Right hindlimb (tissue), 1 donor: ENCODE data around the gene ZBTB7C.
A peak's percentile ranks its signal among the peaks of the same experiment; 100 is the strongest.

Experiments used
- DNase-seq: peaks from one replicate; pipeline ENCODE4 v3.0.0-alpha.2; 2018

Gene ZBTB7C

DNA sequence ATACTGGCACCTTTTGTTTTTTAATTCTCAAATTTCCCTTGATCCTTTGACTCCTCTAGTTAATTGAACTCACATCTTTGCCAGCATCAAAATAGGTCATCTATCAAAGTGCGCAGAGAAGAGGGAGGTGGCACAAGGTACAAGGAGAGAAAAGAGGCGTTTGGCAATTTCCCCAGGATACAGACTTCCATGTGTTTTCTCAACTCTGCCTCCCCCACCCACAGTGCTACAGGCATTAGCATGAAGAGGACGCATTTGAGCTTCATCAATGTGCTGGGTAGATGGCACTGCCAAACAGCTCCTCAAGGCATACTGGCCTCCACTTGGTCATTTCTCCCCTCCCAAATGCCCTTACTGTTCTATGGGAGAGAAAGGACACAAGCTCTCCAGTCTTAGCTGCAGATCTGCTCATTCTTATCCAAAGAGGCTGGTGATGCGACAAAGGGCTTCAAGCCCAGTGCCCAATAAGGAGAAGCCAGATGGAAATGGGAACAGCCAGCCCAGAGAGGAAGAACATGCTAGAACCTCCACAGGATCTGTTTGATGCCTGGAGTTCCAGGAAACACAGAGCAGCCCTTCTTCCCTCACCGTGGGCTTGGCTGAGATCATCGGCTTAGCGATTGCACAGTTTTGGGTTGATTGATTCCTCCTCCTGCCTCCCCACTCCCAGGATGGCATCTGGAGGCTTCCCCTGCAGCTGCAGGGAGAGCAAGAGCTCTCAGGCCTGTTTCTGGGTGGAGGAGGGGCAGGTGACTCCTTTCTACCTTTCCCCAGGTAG is 334.1 kb downstream of the ZBTB7C start:
- no peak for DNase-seq

DNA sequence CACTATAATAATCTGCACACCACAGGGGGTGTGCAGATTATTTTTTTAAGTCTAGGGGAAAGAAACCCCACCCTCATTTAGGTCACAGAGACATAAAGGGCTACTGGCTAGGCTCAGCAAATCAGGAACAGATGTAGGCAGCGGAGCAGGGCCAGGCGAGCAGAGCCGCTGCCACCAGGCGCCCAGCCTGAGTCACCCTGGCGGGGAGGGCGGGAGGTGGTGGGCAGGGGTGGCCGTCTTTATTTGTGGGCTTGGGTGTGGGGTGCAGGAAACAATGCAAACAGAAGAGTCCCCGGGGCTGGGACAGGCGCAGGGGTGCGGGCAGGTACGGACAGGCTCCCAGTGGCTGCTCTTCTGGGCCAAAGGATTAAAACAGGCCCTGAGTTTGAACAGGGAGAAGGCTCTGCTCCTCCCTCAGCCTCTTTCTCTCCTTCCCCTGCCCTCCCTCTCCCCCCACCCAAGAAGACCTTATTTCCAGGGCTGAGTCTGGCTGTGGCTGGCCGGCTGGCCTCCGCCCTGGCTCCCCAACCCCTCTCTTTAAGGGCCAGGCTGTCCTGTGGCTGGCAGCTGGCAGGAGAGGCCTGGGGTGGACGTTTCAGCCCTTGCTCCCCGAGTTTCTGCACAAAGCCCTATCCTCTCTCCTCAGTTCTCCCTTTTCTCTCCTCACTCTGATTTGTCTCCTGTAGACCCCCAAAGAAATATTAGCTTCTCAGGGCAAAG is 335.8 kb downstream of the ZBTB7C start:
- DNase-seq = peak; percentile 49

DNA sequence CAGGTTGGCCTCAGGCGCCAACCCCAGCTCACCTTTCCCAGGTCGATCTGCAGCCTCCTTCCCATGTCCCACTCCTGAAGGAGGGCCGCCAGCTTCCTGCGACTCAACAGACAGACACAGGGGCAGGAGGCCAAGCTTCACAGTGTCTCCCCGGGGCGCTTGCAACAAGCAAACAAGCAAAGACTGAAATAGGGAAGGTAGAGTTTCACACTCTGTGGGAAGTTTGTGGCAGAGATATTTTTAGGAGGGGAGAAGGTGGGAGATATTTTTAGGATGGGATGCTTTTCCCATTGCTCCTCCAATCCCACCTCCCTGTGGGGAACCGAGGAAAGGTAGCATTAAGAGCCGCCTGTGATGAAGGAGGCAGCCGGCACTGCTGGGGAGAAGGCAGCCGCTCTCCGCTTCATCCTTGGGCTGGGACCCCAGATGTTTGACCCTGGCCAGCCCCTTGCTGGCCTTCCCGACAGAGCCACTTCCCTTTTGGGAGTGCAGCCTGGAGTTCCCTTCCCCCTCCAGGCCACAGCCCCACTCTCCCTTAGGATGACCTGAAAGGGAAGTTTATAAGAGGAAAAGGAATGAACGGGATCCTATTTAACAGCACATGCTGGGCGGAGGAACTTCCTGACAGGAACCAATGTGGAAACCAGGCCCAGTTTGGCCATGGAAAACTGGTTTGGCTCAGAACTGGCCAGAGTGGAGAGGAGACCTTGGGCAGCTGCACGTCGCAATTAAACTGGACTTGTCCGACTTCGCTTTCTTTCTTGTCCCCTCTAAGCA is 336.6 kb downstream of the ZBTB7C start:
- DNase-seq = peak; percentile 61

DNA sequence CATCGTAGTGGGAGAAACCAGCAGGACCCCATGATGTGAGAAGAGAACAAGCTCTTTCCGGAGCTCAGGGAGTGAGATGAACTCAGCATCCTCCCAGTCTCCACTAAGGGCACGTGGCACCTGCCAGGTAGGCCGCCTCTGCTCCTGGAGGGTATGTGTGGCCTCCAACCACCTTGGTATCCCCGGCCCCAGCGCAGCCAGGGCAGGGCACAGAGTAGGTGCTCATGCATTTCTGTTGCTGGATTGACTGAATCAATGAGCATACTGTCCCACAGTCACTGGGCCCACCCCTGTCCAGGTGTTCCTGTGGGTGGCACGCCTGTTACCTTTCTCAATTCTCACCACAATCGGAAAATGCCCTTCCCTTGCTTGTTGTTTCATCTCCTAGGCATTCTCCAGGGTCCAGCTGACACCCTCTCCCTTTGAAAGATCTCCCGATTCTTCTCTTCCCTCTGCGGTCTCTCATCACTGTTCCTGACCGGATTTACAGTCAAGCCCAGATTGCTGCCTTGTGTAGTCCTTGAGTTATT is 340.2 kb downstream of the ZBTB7C start:
- no peak for DNase-seq

DNA sequence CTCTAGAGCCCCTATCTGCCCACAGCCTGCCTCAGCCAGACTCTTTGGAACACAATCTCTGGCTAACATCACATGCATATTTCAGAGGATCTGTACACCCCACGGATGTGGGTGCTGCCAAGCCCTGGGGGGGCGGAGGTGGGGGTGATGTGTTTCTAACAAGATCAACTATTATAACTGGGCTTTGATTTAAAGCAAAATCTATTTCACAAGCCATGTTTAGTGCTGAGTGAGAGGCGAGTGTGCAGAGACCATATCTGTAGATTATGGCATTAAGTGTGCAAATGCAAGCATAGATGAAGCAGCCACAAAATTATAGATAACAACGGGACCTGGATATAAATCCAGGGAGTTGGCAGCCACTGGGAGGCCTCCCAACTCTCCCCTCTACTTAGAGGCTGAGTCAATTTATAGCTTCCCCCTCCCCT is 342.9 kb downstream of the ZBTB7C start:
- DNase-seq = no peak

DNA sequence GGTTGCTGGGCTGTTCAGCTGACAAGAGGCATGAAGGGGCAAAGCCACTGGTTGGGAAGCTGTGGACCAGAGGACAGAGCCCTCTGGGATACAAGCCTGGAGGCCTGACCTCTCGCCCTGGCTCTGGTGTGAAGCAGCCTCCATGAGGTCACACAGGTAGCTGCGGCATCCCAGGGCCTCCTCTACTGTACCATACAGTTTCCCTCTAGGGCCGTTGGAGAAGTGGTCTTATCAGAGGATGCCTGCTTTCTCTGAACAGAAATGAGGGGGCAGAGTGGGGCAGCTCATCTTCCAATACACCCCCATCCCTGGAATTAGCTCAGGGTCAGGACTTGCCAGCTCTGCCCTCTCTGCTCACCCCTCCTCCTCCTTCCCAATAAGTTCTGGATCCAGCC is 343.6 kb downstream of the ZBTB7C start:
- DNase-seq = peak; percentile 14

DNA sequence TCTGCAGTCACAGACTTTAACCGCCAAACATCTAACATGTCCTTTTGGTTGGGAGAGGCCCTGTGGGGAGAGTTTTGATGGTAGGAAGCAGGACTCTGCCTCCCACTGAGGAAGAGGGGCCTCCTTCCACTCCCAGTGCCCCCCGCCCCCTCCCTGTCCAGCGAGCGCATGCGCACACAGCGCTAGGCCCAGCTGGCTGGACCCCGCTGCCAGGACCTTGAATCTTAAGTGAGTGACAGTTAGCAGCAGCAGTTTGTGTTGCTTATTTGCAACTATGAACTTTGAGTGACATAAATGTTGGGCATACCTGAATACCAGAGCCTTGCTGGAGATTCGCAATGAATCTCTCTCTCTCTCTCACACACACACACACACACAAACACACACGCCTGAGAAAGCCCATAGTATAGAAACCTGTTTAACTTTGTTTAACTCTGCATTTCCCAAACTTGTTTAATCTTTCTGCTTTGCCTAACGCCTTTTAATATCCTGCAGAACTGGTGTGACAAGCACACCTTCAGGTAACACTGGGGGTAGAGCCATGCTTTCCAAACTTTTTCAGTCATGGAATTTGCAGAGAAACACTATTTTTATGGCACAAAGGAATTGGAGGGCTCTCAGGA is 344.1 kb downstream of the ZBTB7C start:
- peak; percentile 5 for DNase-seq

DNA sequence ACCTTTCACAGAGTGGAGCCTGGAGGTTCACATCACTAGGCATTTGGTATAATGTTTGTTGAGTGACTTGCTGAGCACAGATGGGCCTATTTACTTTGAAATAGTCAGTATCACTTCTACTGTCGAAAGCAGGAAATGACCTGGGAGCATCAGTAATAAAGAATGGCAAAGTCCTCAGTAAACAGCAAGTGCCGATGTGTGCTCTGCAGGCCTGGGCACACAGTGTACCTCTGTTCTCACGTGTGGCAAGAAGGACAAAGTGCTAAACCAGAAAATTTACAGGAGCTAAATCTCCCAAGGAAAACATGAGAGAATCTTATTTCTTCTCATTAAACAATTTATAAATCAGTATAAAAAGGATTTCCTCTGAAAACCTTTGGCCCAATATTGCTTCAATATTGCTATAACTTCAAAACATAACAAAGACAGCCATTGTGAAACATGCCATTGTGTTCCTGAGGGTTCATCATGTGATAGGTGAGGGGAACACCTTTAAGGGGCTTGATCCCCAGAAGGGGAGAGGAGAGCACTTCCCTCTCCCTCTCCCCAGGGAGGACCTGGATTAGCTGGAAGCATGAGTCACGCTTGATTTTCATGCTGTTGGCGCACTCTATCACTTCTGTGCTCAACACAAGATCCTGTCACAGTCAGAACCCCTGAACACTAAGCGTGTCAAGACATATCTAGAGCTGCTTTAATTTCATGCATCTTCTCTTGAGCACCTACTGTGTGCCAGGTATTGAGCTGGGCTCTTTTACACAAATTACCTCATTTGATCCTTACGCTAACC is 347.2 kb downstream of the ZBTB7C start:
- no peak for DNase-seq

DNA sequence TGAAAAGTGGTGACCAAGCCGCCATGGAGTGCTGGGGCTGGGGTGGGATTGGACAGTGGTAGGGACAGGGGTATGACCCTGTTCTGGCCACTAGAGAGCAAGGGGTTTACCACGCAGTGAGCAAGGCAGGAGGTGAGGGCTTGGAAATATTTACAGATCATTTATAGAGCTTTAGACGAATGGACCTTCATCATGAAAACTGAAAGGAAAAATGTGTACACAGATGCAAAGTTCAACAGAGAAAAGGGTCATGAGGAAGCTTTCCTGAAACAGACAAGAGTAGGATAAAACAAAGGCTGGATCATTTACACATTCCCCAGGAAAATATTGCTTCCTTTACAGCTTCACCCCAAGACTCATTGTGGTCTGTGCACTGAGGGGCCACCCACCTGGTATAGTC is 348.2 kb downstream of the ZBTB7C start:
- DNase-seq = no peak

DNA sequence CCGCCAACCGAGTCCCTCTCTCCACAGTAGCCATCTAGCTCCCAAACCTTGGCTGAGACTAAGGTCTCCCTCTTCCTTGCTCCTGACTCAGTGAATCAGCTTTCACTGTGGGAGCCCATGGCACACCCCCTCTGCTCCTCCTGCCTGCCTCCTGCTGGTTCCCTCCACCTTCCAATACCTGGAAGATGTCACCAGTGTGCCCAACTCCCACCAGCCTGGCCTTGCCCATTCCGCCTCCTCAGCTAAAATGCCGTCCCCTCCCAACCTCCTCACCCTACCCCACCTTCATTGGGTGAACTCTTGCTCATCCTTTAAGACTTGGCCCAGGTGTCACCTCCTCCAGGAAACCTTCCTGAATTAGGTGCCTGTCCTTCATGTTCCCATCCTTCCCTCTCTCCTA is 348.8 kb downstream of the ZBTB7C start:
- no peak for DNase-seq

DNA sequence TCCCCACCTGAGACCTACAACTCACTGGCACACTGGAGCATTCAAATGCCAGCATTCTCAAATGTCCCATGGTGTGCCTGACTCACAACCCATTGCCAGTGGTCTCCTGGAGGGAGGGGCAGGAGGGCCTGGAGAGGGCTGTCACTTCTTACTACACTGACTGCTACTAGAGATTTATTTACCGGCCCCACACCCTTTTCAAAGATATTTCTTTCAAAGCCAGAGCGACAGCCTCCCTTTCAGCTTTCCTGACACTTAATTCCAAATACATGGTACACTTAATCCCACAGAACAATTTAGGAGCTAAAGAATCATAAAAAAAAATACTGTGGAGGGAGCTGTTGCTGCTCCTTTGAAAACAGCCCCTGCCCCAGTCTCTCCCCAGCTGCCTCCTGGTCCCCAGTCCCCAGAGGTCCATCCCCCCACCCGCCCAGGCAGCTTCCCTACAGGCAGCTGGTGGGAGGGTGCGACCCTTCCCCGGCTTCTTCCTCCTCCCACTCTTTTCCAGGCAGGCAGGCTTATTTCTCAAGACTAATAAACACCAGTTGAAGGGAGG is 349.6 kb downstream of the ZBTB7C start:
- no peak for DNase-seq

DNA sequence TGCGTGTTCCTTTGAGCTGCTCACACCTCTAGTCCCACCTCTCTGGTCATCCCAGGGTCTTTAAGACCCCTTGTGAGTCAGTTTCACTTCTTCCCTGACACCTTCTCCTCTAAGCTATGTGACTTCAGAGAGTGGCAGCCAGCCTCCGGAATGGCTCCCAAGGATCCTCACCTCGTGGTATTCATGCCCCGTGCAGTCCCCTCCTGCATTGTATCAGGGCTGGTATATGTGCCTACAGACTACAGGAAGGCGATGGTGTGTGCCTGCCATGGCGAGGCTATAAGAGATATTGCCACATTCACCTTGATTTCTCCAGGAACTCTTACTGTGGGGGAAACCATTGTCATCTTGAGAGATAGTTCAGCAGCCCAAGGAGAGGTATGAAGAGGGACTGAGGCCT is 350.7 kb downstream of the ZBTB7C start:
- DNase-seq = no peak

DNA sequence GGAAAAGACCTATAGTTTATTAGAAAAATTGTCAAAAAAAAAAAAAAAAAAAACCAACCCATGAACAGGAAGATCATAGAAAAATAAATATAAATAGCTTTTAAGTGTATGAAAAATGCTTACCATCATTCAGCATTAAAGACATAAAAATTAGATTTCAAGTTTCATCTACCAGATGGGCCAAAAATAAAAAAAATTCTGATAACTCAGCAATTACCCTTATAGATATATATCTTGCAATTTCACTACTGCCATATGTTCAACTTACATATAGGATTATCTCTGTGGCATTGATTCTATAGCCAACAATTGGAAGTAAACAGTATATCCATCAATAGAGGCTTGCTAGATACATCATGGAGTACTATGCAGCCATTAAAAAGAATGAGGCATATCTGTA is 352.2 kb downstream of the ZBTB7C start:
- no peak for DNase-seq

DNA sequence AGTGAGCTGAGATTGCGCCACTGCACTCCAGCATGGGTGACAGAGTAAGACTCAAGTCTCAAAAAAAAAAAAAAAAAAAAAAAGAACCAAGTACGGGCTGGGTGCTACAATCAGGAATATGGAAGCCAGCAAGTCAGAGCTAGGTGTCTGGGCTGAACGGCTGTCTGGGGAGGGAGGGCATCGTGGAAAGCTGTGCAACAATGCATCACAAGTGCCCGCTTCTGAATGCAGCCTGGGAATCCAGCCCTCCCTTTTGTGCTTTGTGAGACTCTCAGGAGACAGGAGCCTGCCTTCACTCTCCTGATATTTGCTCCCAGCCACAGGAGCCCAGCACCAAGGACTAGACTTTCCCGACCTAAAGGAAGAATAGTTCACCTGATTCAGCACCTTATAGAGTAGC is 353.8 kb downstream of the ZBTB7C start:
- DNase-seq = no peak

DNA sequence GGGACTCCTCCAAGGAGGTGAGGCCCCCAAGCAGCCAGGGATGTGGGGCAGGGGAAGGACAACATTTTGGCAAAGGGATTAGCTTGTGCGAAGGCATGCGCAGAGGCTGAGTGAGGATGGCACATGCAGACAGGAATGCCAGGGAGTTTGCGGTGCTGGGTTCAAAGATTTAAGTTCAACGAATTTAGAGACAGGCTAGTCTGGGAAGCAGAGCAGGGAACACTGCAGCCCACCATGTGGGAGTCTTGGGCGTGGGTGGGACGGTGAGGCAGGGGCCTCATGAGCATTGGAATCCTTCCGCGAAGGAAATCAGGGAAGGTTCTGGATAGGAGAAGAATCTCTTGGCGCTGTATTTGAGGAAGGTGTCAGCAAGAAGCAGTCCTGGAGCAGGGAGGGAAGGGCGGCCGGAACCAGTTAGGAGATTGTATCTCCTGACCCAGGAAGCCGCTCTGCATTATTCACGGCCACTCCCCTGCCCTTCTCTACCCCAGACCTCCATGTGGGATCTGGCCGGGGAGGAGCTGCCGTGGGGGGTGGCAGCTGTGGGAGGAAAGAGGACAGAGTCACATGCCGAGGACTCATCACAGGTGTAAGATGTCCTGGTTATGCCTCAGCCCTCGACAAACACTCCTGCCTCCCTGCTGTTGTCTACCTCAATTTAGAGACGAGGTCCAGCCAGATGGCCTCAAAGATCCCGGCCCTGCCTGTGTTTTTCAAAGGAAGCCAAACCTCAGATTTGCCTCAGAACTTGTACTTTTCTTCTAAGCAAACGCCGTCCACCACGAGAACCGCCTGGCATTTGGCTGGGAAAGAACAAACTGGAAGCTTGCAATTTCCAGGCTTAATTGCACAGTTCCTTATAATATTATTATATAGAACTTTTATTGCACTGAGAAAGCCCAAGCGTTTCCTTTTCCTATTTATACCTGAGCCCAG is 355.0 kb downstream of the ZBTB7C start:
- DNase-seq = no peak

DNA sequence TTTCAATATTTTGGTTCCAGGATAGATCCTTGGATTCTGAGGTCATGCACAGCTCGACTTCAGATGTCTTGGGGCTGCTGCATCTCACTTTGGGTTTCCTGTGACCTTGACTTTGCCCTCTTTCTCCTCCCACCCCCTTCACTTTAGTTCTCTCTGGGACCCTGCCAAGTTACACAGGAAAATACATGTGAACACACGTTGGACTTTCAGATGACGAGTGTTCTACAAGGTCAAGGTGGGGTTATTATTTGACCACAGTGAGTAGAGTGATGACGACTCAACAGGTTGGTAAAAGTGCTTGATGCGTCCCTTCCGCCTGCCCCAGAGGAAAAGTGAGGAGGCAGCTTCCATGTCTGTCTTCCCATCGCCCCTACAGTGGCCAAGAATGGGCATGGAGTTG is 356.3 kb downstream of the ZBTB7C start:
- DNase-seq = no peak

DNA sequence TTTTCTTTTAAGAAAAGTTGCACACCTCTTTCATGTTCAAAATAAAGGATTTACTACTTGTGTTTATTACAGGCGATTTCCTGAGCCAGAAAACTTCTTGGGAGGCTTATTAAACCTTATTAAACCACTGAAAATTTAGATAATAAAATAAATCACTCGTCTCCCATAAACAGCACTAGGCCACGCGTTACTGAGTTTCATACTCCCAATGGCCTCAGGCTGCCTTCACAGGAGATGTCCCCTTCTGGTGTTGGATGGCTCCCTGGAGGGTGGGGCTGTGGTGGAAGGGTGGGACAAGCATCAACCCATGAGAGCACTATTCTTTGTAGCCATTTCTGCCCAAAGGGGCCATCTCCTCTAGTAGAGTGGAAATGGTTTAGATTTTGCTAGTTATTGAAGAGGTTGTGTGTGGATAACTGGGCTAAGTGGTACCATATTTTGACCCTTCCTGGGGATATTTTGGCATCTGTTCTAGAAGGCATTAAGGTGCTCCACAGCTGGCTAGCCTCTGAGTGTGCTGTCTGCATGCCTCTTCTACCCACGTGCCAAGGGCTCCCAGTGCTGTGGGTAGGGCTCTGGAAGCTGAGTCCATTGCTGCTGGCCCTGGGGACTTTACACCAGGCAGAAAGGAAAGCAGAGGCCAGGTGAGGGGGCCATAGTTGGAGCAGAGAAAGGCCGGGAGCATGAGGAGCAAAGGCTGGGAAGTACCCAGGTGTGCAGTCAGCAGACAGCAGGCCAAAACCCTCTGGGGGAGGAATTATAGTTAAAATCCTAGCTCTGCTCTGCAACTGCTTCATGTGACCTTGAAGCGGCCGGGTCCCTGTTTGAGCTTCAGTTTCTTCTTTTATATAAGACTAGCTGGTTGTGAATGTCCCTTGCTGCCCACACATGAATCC is 357.0 kb downstream of the ZBTB7C start:
- DNase-seq = no peak

DNA sequence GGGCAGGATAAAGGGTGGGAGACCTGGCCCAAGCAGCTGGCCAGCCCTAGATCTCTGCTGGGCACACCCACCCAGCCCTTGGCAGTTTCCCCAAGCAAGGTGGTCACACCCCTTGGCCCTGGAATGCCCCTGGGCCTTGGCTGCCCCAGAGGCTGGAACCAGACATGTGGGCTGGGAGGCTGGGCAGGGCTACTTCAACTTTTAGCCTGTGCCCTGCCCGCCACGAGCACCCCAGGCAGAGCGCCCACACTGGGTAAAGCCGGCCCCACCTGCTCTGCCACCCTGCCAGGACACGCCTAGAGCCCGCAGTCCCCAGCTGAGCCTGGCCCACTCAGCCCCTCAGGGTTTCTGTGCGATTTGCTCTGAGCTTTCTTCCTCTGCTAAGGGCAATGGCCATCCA is 359.0 kb downstream of the ZBTB7C start:
- no peak for DNase-seq

DNA sequence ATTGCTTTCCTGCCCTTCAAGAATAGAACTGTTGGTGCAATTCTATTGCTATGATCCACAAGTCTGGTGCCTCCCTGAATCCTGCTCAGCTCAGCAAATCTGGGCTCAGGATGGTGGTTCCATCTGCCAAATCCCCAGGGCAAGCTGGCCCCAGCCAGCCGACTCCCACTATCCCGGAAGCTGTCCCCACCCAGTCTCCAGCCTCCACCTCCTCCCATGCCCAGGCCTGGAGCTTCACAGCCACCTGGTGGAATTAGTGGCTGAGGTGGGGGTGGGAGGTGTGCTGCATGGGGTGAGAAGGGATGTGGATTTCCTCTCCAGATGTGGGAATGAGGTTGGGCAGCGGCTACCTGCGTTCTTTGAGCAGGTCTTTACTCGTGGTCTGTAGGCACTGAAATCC is 359.4 kb downstream of the ZBTB7C start:
- no peak for DNase-seq

DNA sequence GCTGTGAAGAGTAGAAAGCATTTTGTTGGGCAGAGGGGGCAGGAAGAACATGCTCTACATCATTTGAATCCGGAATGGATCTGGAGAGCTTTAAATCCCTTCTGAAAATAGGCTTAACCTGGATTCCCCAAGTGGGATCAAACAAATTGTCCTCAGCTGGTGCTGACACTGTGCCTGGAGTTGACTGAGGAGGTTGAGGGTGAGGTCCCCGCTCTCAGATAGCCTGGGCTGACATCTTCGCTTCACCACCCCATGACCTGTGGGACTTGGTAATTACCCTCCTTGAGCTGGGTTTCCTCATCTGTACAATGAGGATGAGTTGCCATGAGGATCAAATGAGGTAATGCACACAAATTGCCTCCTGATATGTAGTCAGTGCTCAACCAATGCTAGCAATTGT is 360.9 kb downstream of the ZBTB7C start:
- DNase-seq = no peak
